Activated CD8-positive, alpha-beta memory T cell treated with anti-CD3 and anti-CD28 coated beads for 36 hours (primary cell): ENCODE data around the gene SPATS2. TPM values are rescaled to one million over a fixed set of nuclear protein-coding genes. Genes with fewer than 3 reads are reported as not detected.
"Not testable (repeated sequence)": the region's sequence is repeated elsewhere in the genome, so short reads cannot be mapped to it uniquely, and the experiment has no call there.

Experiments
- CTCF ChIA-PET: fragments of 350-600 bp; sonication (Branson Sonifier 250); formaldehyde crosslinking; loops from one replicate; lab custom pipeline; 2021; ENCODE audit warnings: antibody characterized with exemption; lab: Charles Lee
- POLR2A ChIA-PET: fragments of 350-600 bp; sonication (Branson Sonifier 250); formaldehyde crosslinking; loops from one replicate; lab custom pipeline; 2021; ENCODE audit warnings: antibody characterized with exemption; lab: Charles Lee
- total RNA-seq, 2 experiments: library from RNA; stranded (reverse); gene quantifications; one replicate each; pipeline ENCODE4 v1.2.3, GENCODE V29; 2021

The SPATS2 gene
- total RNA-seq, 2 experiments from 2014 or later = 9.6 to 11.7 TPM

DNA sequence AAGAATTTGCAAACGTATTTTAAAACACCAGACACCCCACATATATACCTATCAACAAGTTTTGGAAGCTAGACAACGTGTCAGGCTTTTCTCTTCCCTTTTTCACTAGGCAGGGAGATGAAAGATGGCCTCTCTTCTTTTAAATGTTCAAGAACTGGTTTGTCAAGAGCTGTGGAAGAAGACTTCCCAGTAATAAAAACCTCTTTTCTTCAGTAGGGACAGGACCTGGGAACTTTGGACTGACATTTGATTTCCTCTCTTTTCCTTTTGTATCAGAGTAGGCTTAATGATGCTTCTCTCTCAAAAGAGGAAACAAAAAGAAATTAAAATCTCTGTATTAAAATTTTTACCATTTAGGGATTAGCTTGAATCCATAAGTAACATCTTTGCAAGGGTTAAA is 49.6 kb downstream of the SPATS2 start:
- POLR2A ChIA-PET = no interaction called here
- CTCF ChIA-PET = interaction anchor here (1.2 kb wide), 1 partner anchor 96 kb away, joined by 4 read pairs; no protein-coding TSS in a partner anchor

DNA sequence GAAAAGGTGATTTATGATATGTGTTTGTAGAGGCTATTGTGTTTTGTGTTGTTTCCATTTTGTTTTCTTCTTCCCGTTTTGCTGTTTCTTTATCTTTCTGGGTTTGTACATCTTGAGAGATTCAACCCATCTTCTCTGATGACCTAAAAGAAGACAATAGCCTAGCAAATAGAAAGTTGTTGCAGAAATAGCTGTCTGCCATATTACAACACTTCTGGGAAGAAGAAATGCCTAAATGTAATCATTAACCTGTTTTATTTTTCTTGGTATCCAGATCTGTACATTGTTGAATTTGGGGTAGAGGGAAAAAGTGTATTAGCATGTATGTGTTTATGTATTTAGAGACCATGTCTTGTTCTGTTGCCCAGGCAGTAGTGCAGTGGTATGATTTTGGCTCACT is 50.3 kb downstream of the SPATS2 start:
- POLR2A ChIA-PET = no interaction called here
- CTCF ChIA-PET = interaction anchor here (1.1 kb wide), 1 partner anchor 59 kb away, joined by 5 read pairs; no protein-coding TSS in a partner anchor

DNA sequence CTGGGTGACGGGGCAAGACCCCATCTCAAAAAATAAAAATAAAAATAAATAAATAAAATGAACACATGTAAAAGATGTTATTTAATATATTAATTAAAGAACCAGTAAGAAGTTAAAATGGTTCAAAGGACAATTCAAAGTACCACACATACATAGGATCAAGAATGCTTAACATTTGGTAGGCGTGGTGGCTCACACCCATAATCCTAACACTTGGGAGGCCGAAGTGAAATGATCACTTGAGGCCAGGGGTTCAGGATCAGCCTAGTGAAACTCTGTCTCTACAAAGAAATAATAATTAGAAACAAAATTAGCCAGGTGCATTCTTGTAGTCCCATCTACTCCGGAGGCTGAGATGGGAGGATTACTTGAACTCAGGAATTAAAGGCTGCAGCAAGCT is 53.3 kb downstream of the SPATS2 start:
- ChIA-PET CTCF (no interaction called here), POLR2A (interaction anchor here (0.7 kb wide), 1 partner anchor 22 kb away, joined by 8 read pairs; no protein-coding TSS in a partner anchor)

DNA sequence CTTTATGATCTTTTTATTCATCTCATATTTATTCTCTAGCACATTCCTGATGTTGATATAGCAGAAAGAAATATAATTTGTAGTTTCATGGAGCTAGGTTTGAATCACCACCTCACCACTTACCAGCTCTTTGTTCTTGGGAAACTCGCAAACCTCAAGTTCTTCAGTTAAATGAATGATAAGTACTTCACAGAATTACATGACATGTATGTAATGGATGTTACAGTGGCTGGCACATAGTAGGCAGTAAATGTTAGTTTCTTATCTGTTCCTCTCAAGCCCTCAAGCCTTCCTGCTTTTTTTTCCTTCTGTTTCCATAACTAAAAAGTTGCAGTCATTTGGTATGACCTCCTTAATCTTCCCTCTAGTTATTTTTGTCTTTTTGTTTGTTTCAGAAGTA is 54.9 kb downstream of the SPATS2 start:
- ChIA-PET POLR2A (no interaction called here), CTCF (no interaction called here)

DNA sequence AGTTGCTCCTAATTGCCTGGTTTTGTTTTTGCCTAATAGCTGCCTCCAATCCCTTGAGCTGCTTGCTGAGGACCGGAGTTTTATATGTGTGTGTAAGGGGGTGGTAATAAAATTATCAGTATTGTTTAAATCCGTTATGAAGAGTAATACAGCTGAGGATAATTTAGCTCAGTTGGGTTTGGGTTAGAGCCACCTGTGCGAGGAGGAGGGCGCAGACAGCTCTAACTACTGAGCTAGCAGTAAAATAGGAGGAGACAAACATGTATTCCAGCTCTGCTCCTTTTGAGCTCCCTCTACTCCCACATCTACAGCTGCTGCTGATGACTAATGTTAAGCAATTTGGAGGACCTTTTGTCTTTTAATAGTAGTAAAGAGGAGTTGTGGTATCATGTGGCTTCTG is 61.5 kb downstream of the SPATS2 start:
- CTCF ChIA-PET = no interaction called here
- POLR2A ChIA-PET = no interaction called here

DNA sequence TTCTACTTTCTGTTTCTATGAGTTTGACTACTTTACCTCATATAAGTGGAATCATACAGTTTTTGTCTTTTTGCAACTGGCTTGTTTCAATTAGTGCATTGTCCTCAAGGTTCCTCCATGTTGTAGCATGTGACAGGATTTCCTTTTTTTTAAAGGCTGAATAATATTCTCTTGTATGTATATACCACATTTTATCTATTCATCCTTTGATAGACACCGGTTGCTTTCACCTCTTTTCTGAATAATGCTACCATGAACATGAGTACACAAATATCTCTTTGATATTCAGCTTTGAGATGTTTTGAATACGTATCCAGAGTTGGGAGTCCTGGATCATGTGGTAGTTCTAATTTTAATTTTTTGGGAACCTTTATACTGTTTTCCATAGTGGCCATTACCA is 65.4 kb downstream of the SPATS2 start:
- ChIA-PET POLR2A (no interaction called here), CTCF (no interaction called here)

DNA sequence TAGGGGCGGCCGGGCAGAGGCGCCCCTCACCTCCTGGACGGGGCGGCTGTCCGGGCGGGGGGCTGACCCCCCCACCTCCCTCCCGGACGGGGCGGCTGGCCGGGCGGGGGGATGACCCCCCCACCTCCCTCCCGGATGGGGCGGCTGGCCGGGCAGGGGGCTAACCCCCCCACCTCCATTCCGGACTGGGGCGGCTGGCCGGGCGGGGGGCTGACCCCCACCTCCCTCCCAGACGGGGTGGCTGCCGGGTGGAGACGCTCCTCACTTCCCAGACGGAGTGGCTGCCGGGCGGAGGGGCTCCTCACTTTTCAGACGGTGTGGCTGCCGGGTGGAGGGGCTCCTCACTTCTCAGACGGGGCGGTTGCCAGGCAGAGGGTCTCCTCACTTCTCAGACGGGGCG is 69.5 kb downstream of the SPATS2 start:
- POLR2A ChIA-PET, CTCF ChIA-PET: not testable (repeated sequence)

DNA sequence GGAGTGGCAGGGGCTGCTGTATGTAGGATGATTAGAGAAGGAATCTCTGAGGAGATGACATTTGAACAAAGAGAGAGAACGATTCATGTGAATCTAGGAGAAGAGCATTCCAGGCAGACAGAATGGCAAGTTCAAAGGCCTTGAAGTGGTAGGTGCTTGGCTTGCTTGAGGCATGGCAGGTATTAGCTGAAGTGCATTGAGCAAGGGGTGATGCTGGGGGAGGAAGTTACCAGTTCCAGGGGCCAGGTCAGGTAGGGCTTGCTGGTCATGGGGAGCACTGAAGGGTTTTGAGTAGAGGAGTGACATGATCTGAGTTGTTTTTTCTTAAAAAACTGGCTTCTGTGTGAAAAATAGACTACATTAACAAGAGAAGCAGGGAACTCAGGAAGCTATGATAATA is 71.8 kb downstream of the SPATS2 start:
- ChIA-PET POLR2A (no interaction called here), CTCF (no interaction called here)

DNA sequence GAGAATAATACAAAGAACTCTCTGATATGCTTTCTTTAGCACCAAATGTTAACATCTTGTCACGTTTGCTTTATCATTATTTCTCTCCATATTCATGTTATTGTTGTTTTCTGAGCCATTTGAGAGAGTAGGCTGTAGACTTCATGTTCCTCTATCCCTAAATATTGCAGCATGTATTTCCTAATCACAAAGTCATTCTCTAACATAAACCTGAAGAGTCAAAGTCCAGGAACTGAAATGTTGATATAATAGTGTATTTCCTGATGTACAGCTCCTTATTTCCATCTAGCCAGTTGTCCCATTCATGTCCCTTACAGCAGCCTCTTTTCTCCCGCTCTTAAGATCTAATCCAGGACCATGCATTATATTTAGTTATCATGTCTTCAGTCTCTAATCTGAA is 72.8 kb downstream of the SPATS2 start:
- ChIA-PET CTCF (interaction anchor here (1.1 kb wide), 1 partner anchor 20 kb away, joined by 4 read pairs; no protein-coding TSS in a partner anchor), POLR2A (interaction anchor here (0.6 kb wide), 2 partner anchors 63 to 79 kb away, joined by 4 read pairs; no protein-coding TSS in a partner anchor)

DNA sequence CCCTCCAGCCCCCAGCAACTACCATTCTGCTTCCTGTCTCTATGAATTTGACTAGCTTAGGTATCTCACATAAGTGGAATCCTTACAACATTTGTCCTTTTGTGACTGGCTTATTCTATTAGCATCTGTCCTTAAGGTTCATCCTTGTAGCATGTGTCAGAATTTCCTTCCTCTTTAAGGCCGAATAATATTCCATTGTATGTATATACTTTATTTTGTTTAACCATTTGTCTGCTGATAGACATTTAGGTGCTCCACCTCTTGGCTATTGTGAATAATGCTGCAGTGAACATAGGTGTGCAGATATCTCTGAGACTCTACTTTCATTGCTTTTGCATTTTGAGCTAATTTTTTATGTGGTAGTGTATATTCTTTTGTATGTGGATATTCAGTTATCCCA is 75.7 kb downstream of the SPATS2 start:
- CTCF ChIA-PET = interaction anchor here (1.3 kb wide), 1 partner anchor 84 kb away, joined by 3 read pairs; no protein-coding TSS in a partner anchor
- POLR2A ChIA-PET = no interaction called here

DNA sequence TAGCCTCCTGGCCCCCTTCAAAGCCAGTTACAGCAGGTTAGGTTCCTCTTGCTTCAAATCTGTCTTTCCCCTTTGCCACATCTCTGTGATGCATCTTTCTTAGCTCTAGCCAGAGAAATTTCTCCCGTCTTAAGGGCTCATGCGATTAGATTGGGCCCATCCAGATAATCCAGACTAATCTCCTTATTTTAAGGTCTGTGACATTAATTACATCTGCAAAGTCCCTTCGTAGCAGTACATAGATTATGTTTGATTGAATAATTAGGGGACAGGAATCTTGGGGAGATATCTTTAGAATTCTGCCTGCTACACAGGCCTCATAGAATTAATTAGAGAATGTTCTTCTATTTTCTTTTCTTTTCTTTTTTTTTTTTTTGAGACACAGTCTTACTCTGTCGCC is 79.3 kb downstream of the SPATS2 start:
- ChIA-PET CTCF (interaction anchor here (0.9 kb wide), 1 partner anchor 113 kb away, joined by 3 read pairs; no protein-coding TSS in a partner anchor), POLR2A (no interaction called here)

DNA sequence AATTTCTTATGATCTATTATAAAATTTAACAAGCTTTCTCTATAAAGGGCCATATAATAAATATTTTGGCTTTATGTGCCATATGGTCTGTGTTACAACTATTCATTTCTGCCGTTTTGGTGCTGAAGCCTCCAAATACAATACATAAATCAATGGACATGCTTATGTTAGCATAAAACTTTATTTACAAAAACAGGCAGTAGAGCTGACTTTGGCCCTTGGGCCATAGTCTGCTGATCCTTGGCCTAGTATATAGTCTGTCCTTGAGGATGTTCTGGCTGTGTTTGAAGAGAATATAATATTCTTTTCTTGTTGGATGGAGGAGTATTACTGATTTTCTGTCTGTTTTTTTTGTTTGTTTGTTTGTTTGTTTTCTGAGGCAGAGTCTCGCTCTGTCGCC is 81.6 kb downstream of the SPATS2 start:
- ChIA-PET CTCF (interaction anchor here (0.7 kb wide), 1 partner anchor 197 kb away, joined by 3 read pairs; no protein-coding TSS in a partner anchor), POLR2A (interaction anchor here (0.7 kb wide), 2 partner anchors 17 to 22 kb away, joined by 7 to 8 read pairs; no protein-coding TSS in a partner anchor)

DNA sequence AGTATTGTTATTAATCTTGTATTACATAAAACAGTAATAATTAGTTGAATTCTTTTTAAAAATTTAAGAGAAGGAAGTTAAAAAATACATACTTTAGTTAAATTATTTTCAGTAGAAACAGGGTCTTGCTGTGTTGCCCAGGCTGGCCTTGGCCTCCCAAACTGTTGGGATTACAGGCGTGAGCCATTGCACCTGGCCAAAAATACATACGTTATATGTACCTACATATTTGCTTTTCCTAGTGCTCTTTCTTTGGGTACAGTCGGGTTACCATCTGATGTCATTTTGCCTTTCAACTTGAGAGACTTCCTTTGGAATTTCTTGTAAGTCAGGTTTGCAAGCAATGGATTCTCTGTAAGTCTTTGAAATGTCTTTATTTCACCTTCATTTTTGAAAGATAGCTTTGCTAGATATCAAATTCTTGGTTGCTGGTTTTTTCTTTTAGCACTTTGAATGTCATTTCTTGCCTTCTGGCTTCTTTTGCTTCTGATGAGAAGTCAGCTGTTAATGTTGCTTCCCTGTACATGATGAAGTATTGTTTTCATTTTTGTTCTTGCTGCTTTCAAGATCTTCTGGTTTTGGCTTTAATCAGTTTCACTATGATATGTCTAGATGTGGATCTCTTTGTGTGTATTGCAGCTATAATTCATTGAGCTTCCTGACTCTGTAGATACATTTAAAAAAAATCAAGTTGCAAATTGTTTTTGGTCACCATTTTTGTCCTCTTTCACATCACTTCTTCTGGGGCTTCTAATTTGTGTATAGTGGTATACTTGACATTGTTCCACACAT is 84.4 kb downstream of the SPATS2 start:
- CTCF ChIA-PET = no interaction called here
- POLR2A ChIA-PET = no interaction called here

DNA sequence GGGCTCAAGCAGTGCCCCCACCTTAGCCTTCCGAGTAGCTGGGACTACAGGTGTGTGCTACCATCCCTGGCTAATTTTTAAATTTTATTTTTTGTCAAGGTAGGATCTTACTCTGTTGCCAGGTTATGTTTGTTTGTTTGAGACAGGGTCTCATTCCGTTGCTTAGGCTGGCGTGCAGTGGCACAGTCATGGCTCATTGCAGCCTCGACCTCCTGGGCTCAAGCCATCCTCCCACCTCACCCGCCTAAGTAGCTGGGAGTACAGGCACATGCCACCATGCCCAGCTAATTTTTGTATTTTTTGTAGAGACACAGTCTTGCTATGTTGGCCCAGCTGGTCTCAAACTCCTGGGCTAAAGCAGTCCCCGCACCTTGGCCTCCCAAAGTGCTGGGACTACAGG is 88.2 kb downstream of the SPATS2 start:
- ChIA-PET CTCF (interaction anchor here (0.5 kb wide), 1 partner anchor 65 kb away, joined by 3 read pairs; no protein-coding TSS in a partner anchor), POLR2A (no interaction called here)

DNA sequence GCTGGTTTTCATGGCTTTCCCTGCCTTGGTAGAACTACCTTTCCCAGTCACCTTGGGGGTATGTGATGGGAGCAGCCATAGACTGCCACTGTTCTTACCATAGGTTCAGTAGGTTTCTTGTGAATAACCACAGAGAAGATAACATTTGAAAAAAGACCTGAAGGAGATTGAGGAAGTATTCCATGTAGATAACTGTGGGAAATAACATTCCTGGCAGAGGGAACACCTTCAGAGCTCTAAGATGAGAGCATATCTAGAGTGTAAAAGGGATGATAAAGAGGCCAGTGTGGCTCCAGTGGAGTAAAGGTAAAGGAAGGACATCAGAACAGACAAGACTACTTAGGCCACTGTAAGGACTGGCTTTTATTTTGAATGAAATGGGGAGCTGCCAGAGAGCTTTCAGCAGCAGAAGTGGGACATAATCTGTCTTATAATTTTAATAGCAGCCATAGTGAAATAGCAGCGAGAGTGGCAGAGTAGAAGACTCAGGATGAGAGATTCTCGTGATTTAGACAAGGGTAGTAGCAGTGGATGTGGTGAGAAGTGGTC is 88.9 kb downstream of the SPATS2 start:
- POLR2A ChIA-PET = no interaction called here

DNA sequence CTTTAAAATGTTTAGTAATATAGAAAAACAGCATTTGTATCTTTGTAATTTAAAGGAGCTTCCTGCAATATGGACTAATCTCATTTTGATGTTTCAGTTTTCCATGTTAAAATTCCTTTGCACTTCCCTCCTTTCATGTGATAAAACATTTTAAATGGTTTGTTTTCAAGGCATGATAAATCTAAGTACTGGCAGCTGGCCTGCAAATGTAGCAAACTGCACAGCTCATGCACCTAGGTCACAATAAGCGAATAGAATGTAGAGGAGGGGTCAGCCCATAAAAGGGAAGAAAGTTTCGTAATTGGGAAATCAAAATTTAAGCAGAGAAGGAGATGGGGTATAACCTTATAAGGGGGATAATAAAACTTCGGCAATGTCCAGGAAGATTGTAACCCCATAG is 91.6 kb downstream of the SPATS2 start:
- ChIA-PET CTCF (no interaction called here), POLR2A (no interaction called here)

More for the DNA sequence above, 88.9 kb downstream of the SPATS2 start:
- CTCF ChIA-PET = no interaction called here

DNA sequence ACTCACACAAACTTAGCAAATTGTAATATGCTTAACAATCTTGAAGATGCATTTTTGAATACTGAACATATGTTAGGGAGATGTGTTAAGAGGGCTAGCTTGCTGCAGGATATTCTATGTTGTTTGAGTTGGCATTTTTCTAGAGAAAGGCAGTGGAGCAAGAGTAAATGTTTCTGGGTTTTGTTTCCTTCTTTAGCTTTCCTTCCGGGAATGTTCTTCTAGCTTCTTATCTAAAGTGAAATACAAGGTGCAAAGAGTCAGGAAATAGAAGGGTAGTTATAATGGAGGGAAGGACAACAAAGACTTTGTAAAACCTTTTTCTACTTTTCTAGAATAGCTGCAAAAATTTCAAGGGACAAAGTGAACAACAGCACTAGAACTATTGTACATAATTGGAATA is 94.0 kb downstream of the SPATS2 start:
- POLR2A ChIA-PET = no interaction called here
- CTCF ChIA-PET = interaction anchor here (0.7 to 2.0 kb wide), 3 partner anchors 91 to 113 kb away, joined by 3 to 6 read pairs (median 3); no protein-coding TSS in a partner anchor

DNA sequence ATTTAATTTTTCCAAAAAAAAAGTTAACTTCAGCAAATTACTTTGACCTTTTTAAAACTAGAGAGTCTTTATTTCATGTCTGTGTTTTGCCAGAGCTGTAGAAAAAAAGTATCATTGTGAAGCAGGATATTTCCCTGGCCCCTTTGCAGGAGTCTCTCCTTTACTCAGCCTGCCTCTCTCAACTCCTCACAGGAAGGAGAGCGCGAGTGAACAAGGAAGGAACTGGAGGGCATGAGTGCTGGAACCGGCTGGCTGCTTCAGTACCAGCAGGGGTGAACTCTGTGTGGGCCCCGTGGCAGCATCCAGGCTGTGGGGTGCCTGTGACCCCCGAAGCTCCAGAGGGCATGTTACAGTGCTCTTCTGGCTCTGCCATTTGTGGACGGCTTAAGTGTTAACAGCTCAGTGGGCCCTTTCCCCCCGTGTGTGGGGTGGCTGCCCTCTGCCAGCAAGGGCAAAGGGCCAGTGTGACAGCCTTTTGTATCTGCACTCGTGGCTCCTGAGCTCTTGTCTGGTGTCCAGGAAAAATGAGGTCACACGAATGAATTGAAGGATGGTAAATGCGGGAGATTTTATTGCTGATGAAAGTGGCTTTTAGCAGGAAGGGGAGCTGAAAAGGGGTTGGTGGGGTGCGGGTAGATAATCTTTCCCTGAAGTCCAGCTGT is 95.0 kb downstream of the SPATS2 start:
- ChIA-PET CTCF (interaction anchor here (2.0 kb wide), 1 partner anchor 104 kb away, joined by 6 read pairs; no protein-coding TSS in a partner anchor), POLR2A (no interaction called here)

DNA sequence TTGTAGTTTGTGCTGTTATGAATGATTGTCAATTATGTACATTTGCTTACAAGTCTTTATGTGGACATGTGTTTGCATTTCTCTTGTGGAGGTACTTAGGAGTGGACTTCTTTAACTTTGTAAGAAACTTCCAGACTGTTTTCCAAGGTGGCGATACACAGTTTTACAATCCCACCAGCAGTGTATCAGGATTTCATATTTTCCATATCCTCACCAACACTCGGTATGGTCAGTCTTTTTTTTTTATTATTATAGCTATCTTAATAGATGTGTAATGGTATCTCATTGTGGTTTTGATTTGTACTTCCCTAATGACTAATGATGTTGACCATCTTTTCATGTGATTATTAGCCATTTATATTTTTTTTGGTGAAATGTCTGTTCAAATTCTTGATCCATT is 97.9 kb downstream of the SPATS2 start:
- ChIA-PET CTCF (interaction anchor here (0.7 kb wide), 1 partner anchor 251 kb away, joined by 3 read pairs; no protein-coding TSS in a partner anchor), POLR2A (no interaction called here)

DNA sequence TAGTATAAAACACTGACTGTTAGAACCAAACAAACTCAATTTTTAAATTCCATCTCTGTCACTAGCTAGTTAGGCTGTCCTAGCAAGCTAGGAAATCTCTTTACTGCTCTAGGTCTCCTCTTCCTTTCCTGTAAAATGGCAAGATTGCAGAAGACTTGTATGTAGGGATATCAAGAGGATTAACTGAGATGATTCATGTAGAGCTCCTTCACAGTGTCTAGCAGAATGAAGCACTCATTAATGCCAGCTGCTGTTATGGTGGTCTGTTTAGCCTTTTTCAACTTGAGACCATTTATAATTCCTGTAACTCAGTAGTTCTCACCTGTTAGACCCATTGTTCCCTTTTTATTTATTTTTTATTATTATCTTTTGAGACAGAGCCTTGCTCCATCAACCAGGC is 103.7 kb downstream of the SPATS2 start:
- ChIA-PET CTCF (interaction anchor here (0.6 kb wide), 1 partner anchor 102 kb away, joined by 3 read pairs; no protein-coding TSS in a partner anchor), POLR2A (no interaction called here)
